ENCODE data around the gene POU4F1.

POU4F1 gene

GRCh38 chr13:78607409-78608251 lies 4.3 kb upstream of the POU4F1 start:
- no peak for DNase-seq

- no peak for DNase-seq
These were observed 3.4 kb upstream of the POU4F1 start for GRCh38 chr13:78606471-78607408.

GRCh38 chr13:78604782-78605611 lies 1.6 kb upstream of the POU4F1 start:
- DNase-seq = no peak

GRCh38 chr13:78602561-78603239 lies 652 bp downstream of the POU4F1 start:
- DNase-seq = no peak

GRCh38 chr13:78601874-78602560 lies 1.3 kb downstream of the POU4F1 start:
- no peak for DNase-seq

GRCh38 chr13:78601124-78601873 lies 2.1 kb downstream of the POU4F1 start:
- no peak for DNase-seq

- no peak for DNase-seq
These were observed 3.0 kb downstream of the POU4F1 start for GRCh38 chr13:78600280-78600883.

- no peak for DNase-seq
These were observed 3.6 kb downstream of the POU4F1 start for GRCh38 chr13:78599645-78600279.

GRCh38 chr13:78598966-78599644 lies 4.2 kb downstream of the POU4F1 start:
- no peak for DNase-seq

GRCh38 chr13:78598116-78598781 lies 5.1 kb downstream of the POU4F1 start:
- no peak for DNase-seq

GRCh38 chr13:78597602-78597932 lies 5.8 kb downstream of the POU4F1 start:
- DNase-seq = no peak

- no peak for DNase-seq
These were observed 6.4 kb downstream of the POU4F1 start for GRCh38 chr13:78596736-78597601.

- no peak for DNase-seq
These were observed 7.0 kb downstream of the POU4F1 start for GRCh38 chr13:78596399-78596735.

- no peak for DNase-seq
These were observed 7.6 kb downstream of the POU4F1 start for GRCh38 chr13:78595495-78596398.

GRCh38 chr13:78594456-78594975 lies 8.8 kb downstream of the POU4F1 start:
- DNase-seq = no peak
